HUES6 (cell line): ENCODE data around the gene HIF3A.

Experiments used
- H3K27ac ChIP-seq: 2 replicates; pipeline ENCODE4 v1.7.0; 2013; ENCODE audit warnings: low read depth, mild to moderate bottlenecking, low read length, inconsistent platforms
- H3K27me3 ChIP-seq: 2 replicates; pipeline ENCODE4 v1.6.1; 2013; ENCODE audit warnings: low read length; ENCODE audit not compliant: control insufficient read depth, insufficient read depth
- H3K36me3 ChIP-seq: 2 replicates; pipeline ENCODE4 v1.6.1; 2013; ENCODE audit warnings: low read length; ENCODE audit not compliant: control insufficient read depth, insufficient read depth
- H3K4me1 ChIP-seq: 2 replicates; pipeline ENCODE4 v1.6.1; 2013; ENCODE audit warnings: low read length; ENCODE audit not compliant: control insufficient read depth, insufficient read depth
- H3K4me3 ChIP-seq: 2 replicates; pipeline ENCODE4 v1.5.1; 2013; ENCODE audit warnings: low read depth, low read length
- H3K9ac ChIP-seq: one replicate; pipeline ENCODE4 v1.6.1; 2013; ENCODE audit warnings: mild to moderate bottlenecking, low read length
- H3K9me3 ChIP-seq: 2 replicates; pipeline ENCODE4 v1.6.1; 2013; ENCODE audit warnings: low read depth, low read length; ENCODE audit not compliant: control insufficient read depth, insufficient read depth

HIF3A gene

DNA sequence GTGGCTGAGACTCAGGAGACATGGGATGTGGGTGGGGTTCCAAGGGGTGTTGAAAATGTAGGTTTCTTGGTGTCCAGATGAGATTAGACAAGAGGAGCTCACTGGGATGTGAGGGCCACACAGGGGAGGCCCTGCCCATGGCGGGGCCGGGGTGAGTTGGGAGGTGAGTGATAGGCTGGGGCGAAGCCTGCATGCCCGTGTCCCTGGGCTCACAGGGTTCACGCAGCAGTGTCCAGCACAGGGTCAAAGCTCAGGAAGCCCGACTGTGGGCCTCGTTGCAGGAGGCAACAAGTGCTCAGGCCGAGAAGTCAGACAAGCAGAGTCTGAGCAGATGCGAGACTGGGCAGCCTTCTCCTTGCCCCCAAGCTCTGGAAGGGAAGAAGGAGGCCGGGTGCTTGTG is 89.3 kb downstream of the HIF3A start:
- H3K27ac ChIP-seq, result no peak overlapping the region
- no peaks in the 10 kb centered on the region for H3K4me1 ChIP-seq
- no peaks in the 10 kb centered on the region for H3K27me3 ChIP-seq
- 0 out of 2 replicates have a peak, but pooled peaks cover 3% of the 10 kb centered on the region for H3K9me3 ChIP-seq
- H3K4me3 ChIP-seq, result no peak overlapping the region
- peaks cover 94% of the 10 kb centered on the region for H3K36me3 ChIP-seq
- H3K9ac ChIP-seq, result no peak overlapping the region

DNA sequence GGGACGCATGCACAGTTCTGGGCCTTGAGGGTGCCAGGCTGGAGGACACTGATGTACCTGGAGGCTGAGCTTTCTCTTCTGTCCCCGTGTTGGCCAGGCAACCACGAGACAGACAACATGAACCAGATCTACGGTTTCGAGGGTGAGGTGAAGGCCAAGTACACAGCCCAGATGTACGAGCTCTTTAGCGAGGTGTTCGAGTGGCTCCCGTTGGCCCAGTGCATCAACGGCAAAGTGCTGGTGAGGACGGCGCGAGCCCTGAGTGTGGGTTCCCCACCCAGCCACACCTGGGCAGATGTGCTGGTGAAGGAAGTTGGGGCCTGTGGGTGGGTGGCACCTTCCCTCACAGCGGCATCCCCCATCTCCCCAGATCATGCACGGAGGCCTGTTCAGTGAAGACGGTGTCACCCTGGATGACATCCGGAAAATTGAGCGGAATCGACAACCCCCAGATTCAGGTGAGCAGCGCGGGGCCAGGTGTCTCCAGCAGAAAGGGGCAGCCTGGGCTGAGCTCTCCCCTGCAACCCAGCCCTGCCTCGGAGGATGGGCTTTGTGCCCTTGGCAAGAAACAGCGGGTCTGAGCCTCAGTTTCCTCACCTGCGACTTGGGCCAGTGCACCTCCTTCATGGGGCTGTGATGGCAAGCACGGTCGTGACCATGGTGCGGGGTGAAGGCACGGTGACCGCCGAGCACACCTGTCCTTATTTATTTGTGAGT is 90.3 kb downstream of the HIF3A start:
- H3K9me3 ChIP-seq, result 0 out of 2 replicates have a peak, but pooled peaks cover 3% of the 10 kb centered on the region
- peaks cover 5% of the 10 kb centered on the region for H3K4me1 ChIP-seq
- H3K36me3 ChIP-seq, result peaks cover 89% of the 10 kb centered on the region
- H3K27me3 ChIP-seq, result no peaks in the 10 kb centered on the region
- H3K27ac ChIP-seq, result no peak overlapping the region
- H3K4me3 ChIP-seq, result no peak overlapping the region
- no peak overlapping the region for H3K9ac ChIP-seq

DNA sequence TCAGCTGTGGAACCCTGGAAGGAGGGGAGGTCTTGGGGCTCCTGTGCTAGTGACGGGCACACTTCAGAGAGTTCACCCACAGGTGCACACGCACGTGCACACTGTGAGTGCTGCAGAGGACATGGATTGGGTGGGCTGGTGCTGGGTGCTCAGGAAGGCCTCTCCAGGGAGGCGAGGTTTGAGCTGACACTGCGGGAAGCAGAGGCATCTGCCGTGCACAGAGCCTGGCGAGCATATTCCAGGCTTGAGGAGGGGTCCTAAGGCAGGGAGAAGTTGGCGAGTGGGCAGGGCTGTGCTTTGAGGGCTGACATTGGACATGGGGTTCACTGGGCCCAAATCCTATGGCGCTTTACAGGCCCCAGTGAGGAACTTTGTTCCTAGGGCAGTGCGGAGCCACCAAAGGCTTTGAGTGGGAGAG is 90.9 kb downstream of the HIF3A start:
- Histone ChIP-seq H3K9ac (no peak overlapping the region), H3K27me3 (no peaks in the 10 kb centered on the region), H3K4me1 (peaks cover 9% of the 10 kb centered on the region), H3K36me3 (peaks cover 89% of the 10 kb centered on the region), H3K4me3 (no peak overlapping the region), H3K9me3 (0 out of 2 replicates have a peak, but pooled peaks cover 3% of the 10 kb centered on the region), H3K27ac (no peak overlapping the region)

DNA sequence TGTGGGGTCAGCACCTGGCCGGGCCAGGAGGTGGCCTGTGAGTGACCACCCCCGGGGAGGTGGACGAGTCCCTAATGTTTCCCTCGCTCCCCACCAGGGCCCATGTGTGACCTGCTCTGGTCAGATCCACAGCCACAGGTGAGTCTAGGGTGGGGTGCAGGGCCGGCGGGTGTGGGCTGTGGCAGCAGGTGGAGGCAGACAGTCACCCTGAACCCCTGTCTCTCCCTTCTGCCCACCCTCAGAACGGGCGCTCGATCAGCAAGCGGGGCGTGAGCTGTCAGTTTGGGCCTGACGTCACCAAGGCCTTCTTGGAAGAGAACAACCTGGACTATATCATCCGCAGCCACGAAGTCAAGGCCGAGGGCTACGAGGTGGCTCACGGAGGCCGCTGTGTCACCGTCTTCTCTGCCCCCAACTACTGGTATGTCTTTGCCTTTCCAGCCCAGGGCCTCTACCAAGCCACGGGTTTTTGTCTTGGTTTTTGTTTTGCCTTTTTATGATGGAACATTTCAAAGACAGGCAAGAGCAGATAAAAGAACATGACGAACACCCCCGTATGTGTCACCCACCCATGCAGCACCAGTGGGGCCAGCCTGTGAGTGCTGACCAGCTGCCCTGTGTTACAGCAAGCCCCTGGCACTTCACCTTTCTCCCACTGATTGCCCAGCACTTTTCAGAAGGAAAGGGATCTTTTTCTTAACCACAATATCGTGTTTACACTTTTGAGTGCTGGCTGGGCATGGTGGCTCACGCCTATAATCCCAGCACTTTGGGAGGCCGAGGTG is 91.7 kb downstream of the HIF3A start:
- no peak overlapping the region for H3K9ac ChIP-seq
- 0 out of 2 replicates have a peak, but pooled peaks cover 3% of the 10 kb centered on the region for H3K9me3 ChIP-seq
- peaks cover 9% of the 10 kb centered on the region for H3K4me1 ChIP-seq
- H3K4me3 ChIP-seq, result no peak overlapping the region
- H3K27ac ChIP-seq, result no peak overlapping the region
- no peaks in the 10 kb centered on the region for H3K27me3 ChIP-seq
- peaks cover 86% of the 10 kb centered on the region for H3K36me3 ChIP-seq

DNA sequence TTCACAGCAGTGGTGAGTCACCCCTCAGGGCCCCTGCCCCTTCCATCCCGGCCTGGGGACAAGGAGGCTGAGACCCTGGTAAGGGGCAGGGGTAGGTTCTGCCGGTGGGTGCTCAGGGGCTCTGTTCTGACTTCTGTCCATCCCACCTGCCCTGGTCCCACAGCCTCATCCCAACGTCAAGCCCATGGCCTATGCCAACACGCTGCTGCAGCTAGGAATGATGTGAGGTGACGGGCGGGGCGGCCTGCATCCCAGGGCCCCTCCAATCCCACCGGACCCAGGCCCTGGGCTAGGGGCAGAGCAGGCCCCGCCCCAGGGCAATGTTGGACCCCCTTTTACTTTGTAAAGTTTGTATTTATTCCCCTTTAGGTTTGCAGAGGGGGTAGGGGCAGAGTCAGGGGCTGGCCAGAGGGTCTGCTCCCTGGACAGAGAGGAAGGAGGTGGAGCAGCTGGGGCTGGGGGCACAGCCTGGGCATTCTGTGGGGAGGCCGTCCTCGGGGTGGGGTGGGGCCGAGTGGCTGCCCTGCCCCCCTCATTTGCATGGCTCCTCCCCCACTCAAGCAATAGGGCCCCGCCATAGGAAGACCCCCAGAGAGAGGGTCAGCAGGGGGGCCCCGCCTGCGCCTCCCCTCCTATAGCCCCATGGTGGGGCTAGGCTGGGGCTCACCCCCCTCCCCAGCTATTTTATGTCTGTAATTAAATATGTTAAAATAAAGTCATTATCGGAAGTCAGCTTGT is 93.4 kb downstream of the HIF3A start:
- peaks cover 68% of the 10 kb centered on the region for H3K36me3 ChIP-seq
- no peak overlapping the region for H3K9ac ChIP-seq
- H3K4me3 ChIP-seq, result no peak overlapping the region
- H3K9me3 ChIP-seq, result 0 out of 2 replicates have a peak, but pooled peaks cover 3% of the 10 kb centered on the region
- H3K27ac ChIP-seq, result no peak overlapping the region
- peaks cover 9% of the 10 kb centered on the region for H3K4me1 ChIP-seq
- H3K27me3 ChIP-seq, result no peaks in the 10 kb centered on the region

DNA sequence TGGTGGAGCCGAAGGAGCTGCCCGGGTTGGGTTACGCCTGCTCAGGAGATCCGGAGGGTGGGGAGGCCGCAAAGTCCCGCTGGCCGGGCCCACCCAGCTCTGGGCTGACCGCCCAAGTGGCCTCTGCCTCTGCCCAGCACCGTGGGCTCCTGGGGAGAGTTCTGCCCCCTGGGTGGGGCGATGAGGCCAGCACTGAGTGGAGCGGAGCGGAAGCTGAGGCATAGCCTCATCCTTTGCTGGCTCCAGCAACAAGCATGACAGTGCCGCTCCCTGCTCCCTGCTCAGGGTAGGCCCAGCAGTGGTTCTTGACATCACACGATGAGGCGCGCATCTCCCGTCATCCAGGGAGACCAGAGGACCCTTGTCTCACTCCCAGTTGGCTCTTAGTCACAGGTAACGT is 94.0 kb downstream of the HIF3A start:
- no peak overlapping the region for H3K27ac ChIP-seq
- H3K4me1 ChIP-seq, result peaks cover 9% of the 10 kb centered on the region
- H3K9me3 ChIP-seq, result 0 out of 2 replicates have a peak, but pooled peaks cover 3% of the 10 kb centered on the region
- peaks cover 63% of the 10 kb centered on the region for H3K36me3 ChIP-seq
- H3K4me3 ChIP-seq, result no peak overlapping the region
- H3K9ac ChIP-seq, result no peak overlapping the region
- no peaks in the 10 kb centered on the region for H3K27me3 ChIP-seq

DNA sequence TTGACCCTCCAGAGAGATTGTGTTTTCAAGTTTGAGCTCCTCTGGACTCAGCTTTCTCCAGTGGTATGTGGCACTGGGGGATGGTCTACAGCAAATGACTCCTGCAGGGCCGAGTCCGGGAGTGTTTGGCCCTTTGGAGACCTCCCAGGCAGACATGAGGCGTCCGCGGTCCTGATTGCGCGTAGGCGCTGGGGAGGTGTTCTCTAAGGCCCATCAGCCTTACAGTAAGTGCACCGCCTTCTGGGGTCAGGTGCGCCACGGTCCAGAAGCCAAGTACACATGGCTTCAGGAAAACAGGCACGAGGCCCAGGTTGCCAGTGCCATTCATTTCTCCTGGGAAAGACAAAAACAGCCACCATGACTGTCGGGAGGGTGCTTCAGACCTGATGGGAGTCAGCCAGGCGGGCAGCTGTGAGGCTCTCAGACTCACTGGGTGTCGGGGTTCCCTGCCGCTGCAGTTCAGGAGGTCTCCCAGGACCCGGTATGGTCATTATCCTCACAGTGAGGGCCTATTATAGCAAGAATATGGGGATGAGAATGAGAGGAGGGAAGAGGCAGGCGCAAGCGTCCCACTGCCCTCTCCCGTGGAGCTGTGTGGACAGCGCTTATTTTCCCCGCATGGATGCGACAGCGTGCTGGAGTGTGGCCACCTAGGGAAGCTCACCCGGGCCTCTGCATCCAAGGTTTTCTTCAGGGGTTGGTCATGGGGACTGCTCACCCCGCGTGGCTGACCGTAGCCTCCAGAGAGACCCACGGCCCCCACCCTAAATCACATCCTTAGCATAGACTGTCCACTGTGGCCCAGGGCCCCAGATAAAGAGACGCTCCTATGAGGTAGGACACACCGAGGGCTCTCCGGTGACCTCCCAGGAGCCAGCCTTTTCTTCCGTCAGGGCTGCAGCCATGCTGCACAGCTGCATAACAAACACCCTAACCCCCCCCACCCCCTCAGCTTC is 94.7 kb downstream of the HIF3A start:
- Histone ChIP-seq H3K27ac (no peak overlapping the region), H3K9me3 (0 out of 2 replicates have a peak, but pooled peaks cover 3% of the 10 kb centered on the region), H3K27me3 (no peaks in the 10 kb centered on the region), H3K4me3 (no peak overlapping the region), H3K4me1 (peaks cover 9% of the 10 kb centered on the region), H3K36me3 (peaks cover 58% of the 10 kb centered on the region), H3K9ac (no peak overlapping the region)

DNA sequence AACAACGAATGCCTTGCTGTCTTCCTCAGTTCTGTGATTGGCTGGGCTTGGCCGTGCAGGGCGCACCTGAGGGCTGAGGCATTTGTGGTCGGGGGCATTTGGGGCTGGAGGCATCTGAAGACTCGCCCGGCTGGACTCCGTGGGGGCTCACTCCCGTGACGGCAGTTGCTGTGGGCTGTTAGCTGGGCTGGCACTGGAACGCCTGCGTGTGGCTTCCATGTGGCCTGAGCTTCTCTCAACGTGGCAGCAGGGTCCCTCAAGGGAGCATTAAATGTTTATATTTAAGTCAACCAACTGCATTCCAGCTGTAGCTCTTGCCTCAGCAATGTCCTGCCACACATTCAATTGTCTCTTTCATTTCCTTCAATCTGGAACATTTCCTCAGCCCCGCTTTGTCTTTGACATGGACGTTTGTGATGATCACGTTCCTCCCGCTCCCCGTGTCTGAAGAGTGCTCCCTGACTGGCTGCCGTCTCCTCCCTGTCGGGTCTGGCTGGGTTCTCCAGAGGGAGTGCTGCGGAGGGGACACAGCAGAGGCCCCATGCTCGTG is 95.5 kb downstream of the HIF3A start:
- H3K9me3 ChIP-seq, result 0 out of 2 replicates have a peak, but pooled peaks cover 3% of the 10 kb centered on the region
- H3K36me3 ChIP-seq, result peaks cover 51% of the 10 kb centered on the region
- H3K27me3 ChIP-seq, result no peaks in the 10 kb centered on the region
- no peak overlapping the region for H3K9ac ChIP-seq
- H3K4me3 ChIP-seq, result no peak overlapping the region
- H3K4me1 ChIP-seq, result peaks cover 9% of the 10 kb centered on the region
- no peak overlapping the region for H3K27ac ChIP-seq

DNA sequence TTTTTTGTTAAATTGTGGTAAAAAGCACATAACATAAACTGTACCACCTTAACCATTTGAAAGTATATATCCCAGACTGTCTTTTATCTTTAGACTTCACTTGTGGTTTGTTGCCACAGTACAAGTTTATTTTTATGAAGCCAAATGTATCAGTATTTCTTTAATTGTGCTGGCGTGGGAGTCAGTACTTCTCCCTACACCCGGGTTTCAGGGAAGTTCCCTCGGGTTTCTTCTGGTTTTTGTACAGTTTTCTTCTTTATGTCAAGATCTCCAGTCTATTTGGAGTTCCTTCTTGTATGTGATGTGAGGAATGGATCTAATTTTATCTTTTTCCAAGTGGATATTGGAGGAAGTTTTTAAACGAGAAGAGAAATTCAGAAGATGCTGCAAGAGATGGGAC is 96.0 kb downstream of the HIF3A start:
- 0 out of 2 replicates have a peak, but pooled peaks cover 3% of the 10 kb centered on the region for H3K9me3 ChIP-seq
- H3K4me1 ChIP-seq, result peaks cover 9% of the 10 kb centered on the region
- H3K4me3 ChIP-seq, result no peak overlapping the region
- no peak overlapping the region for H3K27ac ChIP-seq
- H3K36me3 ChIP-seq, result peaks cover 46% of the 10 kb centered on the region
- no peaks in the 10 kb centered on the region for H3K27me3 ChIP-seq
- no peak overlapping the region for H3K9ac ChIP-seq
